ES-I3 (cell line): ENCODE measurements around the gene LDLRAD4.

Experiments
- H3K36me3 ChIP-seq: 2 replicates; pipeline ENCODE4 v1.6.1; 2013; ENCODE audit warnings: mild to moderate bottlenecking, low read length, control low read depth, moderate library complexity; ENCODE audit not compliant: insufficient read depth
- H3K4me1 ChIP-seq: 2 replicates; pipeline ENCODE4 v1.6.1; 2013; ENCODE audit warnings: mild to moderate bottlenecking, control low read depth, low read length; ENCODE audit not compliant: insufficient read depth
- H3K9ac ChIP-seq: 2 replicates; pipeline ENCODE4 v1.6.1; 2013; ENCODE audit warnings: low read depth, mild to moderate bottlenecking, low read length, moderate library complexity
- H3K9me3 ChIP-seq: 2 replicates; pipeline ENCODE4 v1.6.1; 2013; ENCODE audit warnings: mild to moderate bottlenecking, low read length, moderate library complexity; ENCODE audit not compliant: control insufficient read depth, insufficient read depth

Gene LDLRAD4

DNA sequence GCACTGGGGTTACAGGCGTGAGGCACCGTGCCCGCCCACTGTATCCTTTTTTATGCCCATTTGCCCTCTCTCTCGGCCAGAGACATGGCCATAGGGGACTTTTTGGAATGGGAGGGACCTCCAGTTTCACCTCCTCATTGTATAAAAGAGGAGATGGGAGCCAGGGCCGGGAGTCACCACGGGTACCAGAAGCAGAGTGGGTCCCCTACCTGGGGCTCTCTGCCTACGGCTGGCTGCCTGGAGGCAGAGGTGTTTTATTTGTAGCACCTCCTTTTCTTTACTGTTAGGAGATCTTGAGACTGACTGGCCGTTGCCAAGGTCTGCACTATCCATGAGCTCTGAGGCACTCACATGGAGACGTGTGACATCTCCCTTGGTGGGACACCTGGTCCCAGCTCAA, 162.8 kb downstream of the LDLRAD4 start:
- no peaks in the 10 kb centered on the region for H3K4me1 ChIP-seq
- no peaks in the 10 kb centered on the region for H3K36me3 ChIP-seq
- no peak overlapping the region for H3K9ac ChIP-seq
- H3K9me3 ChIP-seq: no peaks in the 10 kb centered on the region

DNA sequence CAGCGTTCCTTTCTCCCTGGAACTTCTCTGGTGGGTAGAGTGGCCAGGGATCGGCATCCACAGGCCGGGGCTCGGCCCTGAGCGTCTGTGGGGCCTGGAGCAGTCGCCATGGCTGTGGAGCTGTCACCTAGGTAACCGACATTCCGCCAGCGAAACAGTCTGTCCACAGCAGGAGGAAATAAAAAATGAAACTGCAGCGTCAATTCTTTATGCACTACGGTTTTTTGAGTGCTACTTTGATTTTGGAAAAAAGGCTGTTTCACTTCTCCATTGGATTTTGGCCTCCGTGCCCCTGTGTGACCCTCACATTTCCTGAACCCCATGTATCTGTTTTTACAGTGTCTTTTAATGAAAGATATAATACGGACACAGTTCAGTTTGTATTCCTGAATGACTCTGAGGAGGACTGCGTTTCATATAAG, 163.4 kb downstream of the LDLRAD4 start:
- H3K9me3 ChIP-seq: no peaks in the 10 kb centered on the region
- H3K4me1 ChIP-seq: no peaks in the 10 kb centered on the region
- no peak overlapping the region for H3K9ac ChIP-seq

DNA sequence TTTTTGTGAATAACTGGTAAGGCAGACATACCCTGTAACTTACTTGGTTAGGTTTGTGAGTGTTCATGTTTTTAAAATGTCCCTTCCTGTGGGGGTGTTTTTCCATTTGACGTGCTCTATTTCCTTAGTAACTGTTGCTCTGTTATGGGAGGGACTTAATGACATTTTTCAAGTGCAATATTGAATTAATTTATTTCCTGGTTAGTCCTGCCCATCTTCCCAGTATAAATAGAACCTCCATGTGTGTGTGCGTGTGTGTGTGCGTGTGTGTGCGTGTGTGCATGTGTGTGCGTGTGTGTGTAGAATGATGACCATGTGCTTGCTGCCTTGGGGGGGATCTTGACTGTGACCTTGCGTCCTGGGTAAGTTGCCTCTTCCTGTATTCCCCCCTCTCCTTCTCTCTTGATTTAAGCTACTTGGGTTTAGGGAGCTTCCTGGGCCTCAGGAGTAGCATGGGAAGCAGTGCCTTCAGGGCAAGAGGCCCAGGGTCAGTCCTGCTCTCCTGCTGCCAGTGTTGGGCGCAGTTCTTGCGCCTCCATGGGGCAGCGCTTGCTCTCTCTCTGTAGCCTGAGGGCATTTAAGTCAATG, 163.9 kb downstream of the LDLRAD4 start:
- Histone ChIP-seq H3K4me1 (no peaks in the 10 kb centered on the region), H3K9ac (no peak overlapping the region), H3K36me3 (no peaks in the 10 kb centered on the region), H3K9me3 (no peaks in the 10 kb centered on the region)

More for the DNA sequence above, 163.4 kb downstream of the LDLRAD4 start:
- no peaks in the 10 kb centered on the region for H3K36me3 ChIP-seq

- Histone ChIP-seq H3K9ac (no peak overlapping the region), H3K9me3 (no peaks in the 10 kb centered on the region), H3K36me3 (no peaks in the 10 kb centered on the region), H3K4me1 (no peaks in the 10 kb centered on the region)
Measured at GRCh38 chr18:13382954-13383827, 164.6 kb downstream of the LDLRAD4 start.

DNA sequence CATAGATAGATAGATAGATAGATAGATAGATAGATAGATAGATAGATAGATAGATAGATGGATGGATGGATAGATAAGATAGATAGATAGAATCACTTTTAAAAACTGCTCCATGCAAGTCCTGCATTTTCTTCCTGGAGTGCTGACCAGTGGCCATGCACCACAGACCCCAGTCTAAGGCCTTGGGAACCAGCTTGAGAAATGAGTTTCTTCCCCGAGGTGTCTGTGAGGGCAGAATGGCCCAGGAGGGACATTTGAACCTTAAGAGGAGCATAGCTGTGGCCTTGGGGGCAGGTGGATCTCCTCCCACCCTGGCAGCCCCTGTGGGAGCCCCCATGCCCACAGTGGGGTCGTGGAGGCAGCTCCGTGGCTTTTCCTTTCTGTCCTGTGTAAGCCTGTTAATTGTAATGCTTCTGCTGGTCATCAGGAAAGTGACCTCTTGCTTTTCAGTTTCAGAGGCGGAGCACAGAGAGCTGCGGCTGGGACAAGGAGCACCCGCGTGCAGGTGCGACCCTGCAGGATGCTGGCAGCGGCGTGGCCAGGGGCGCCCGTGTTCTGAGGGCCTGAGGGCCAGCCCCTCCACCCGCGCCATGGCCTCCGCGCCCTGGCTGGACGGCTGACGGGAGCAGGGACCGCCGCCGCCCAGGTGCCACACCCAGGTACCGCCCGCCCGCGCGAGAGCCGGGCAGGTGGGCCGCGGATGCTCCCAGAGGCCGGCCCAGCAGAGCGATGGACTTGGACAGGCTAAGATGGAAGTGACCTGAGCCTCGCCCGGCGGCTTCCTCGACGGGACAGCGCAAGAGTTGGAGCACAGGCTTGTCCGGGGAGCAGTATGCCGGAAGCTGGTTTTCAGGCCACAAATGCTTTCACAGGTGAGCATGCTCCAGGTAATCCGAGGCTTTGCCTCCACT, 168.6 kb downstream of the LDLRAD4 start:
- H3K9me3 ChIP-seq: no peaks in the 10 kb centered on the region
- no peaks in the 10 kb centered on the region for H3K4me1 ChIP-seq
- H3K9ac ChIP-seq: no peak overlapping the region
- no peaks in the 10 kb centered on the region for H3K36me3 ChIP-seq

DNA sequence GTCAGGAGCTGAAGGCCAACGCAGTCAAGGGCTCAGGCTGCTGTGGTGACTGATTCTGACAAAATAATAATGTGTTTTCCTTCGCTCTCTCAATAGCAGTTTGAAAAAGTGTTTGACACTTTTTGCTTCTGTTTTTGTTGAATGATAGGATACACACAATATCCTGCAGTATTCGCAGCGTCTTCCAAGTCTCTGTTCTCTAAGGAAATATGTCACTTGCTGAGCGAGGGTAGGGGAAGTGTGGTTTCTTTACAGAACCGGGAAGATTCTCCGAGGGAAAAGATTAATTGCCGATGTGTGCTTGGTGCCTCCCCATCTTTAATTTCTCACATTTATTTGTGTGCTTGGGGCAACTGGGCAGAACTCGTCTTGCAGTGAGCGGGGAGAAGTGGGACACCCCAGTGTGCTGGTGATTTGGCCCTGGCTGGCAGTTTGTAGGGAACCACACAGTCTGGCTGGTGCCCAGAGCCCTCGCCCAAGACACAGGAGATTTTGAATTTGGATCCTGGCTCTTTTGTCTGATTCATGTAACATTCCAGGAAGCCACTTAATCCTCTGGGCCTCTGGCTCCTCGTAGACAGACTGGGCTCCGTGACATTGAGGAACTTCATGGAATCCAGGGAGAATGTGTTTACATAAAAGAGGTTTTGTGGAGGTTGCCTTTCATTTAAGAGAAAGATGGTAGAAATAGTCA, 169.4 kb downstream of the LDLRAD4 start:
- no peak overlapping the region for H3K9ac ChIP-seq
- no peaks in the 10 kb centered on the region for H3K36me3 ChIP-seq
- no peaks in the 10 kb centered on the region for H3K4me1 ChIP-seq
- H3K9me3 ChIP-seq: no peaks in the 10 kb centered on the region

- H3K9ac ChIP-seq: no peak overlapping the region
- no peaks in the 10 kb centered on the region for H3K9me3 ChIP-seq
Measured at GRCh38 chr18:13388586-13389490, 170.3 kb downstream of the LDLRAD4 start.

GRCh38 chr18:13389491-13390131, 171.1 kb downstream of the LDLRAD4 start:
- Histone ChIP-seq H3K4me1 (no peaks in the 10 kb centered on the region), H3K9ac (no peak overlapping the region), H3K36me3 (no peaks in the 10 kb centered on the region)

More at GRCh38 chr18:13388586-13389490, 170.3 kb downstream of the LDLRAD4 start:
- H3K36me3 ChIP-seq: no peaks in the 10 kb centered on the region
- H3K4me1 ChIP-seq: no peaks in the 10 kb centered on the region

GRCh38 chr18:13390196-13390595, 171.6 kb downstream of the LDLRAD4 start:
- H3K9me3 ChIP-seq: no peaks in the 10 kb centered on the region
- no peaks in the 10 kb centered on the region for H3K4me1 ChIP-seq
- H3K9ac ChIP-seq: no peak overlapping the region
- H3K36me3 ChIP-seq: no peaks in the 10 kb centered on the region

More at GRCh38 chr18:13389491-13390131, 171.1 kb downstream of the LDLRAD4 start:
- H3K9me3 ChIP-seq: no peaks in the 10 kb centered on the region

GRCh38 chr18:13390711-13391110, 172.2 kb downstream of the LDLRAD4 start:
- H3K4me1 ChIP-seq: no peaks in the 10 kb centered on the region
- no peaks in the 10 kb centered on the region for H3K36me3 ChIP-seq
- H3K9ac ChIP-seq: no peak overlapping the region
- no peaks in the 10 kb centered on the region for H3K9me3 ChIP-seq

- no peaks in the 10 kb centered on the region for H3K4me1 ChIP-seq
- H3K9me3 ChIP-seq: no peaks in the 10 kb centered on the region
- H3K9ac ChIP-seq: no peak overlapping the region
- H3K36me3 ChIP-seq: no peaks in the 10 kb centered on the region
Measured at GRCh38 chr18:13392029-13392750, 173.6 kb downstream of the LDLRAD4 start.

- no peaks in the 10 kb centered on the region for H3K9me3 ChIP-seq
- H3K4me1 ChIP-seq: no peaks in the 10 kb centered on the region
- no peak overlapping the region for H3K9ac ChIP-seq
- no peaks in the 10 kb centered on the region for H3K36me3 ChIP-seq
Measured at GRCh38 chr18:13392899-13393298, 174.3 kb downstream of the LDLRAD4 start.
